ENCODE data around the gene PTPN18. TPM values are rescaled to one million over a fixed set of nuclear protein-coding genes. Genes with fewer than 3 reads are reported as not detected.
"Not testable (repeated sequence)": the region's sequence is repeated elsewhere in the genome, so short reads cannot be mapped to it uniquely, and the experiment has no call there.

PTPN18 gene
- total RNA-seq, 1 experiment from 2014 or later: 229 TPM

DNA sequence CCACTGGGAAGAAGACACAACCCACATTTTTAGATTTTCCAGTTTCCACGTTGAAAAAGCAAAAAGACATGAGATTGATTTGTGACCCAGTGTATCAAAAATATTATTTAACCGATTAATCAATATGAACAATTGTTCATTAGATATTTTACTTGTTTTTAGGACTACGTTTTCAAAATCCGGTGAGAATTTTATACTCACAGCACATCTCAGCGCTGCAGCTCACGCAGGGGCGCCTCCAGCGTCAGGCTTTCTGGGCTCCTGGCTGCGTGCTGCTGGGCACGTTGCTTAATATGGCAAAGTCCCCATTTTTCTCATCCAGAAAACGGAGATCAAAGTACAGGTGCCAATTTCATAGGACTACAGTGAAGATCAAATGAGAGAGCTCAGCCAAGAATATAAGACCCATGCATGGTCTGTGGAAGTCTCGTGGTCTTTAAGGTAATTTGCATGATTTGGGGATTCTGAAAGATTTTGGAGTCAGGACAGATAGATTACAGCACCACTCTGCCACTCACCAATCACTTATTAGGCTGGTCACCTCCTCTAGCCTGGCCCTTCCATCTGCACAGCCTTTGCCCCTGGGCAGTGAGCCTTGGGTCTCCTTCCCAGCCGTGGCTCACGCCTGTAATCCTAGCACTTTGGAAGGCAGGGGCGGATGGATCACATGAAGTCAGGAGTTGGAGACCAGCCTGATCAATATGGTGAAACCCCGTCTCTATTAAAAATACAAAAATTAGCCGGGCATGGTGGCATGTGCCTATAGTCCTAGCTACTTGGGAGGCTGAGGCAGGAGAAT, 36.2 kb downstream of the PTPN18 start:
- H3K27me3 ChIP-seq (ENCODE audit: low read length): no peaks in the 10 kb centered on the region
- DNase-seq: peak; percentile 56
- no peaks in the 10 kb centered on the region for H3K9me3 ChIP-seq (ENCODE audit: low read length)
- peak overlapping the region; percentile 98 for H3K27ac ChIP-seq (ENCODE audit: low read length)
- H3K79me2 ChIP-seq (ENCODE audit: low read length): no peaks in the 10 kb centered on the region
- H3K9me2 ChIP-seq (replicated peaks; ENCODE audit: insufficient read depth, low read length): no peaks in the 10 kb centered on the region
- peak overlapping the region; percentile 92 for H3K9ac ChIP-seq (ENCODE audit: low read length)
- H3K4me1 ChIP-seq (ENCODE audit: low read length): peaks cover 52% of the 10 kb centered on the region
- peak overlapping the region; percentile 72 for H3K4me3 ChIP-seq (ENCODE audit: low read length)
- no peaks in the 10 kb centered on the region for H3K36me3 ChIP-seq (ENCODE audit: insufficient read depth, low read length)
- H4K20me1 ChIP-seq (ENCODE audit: insufficient read depth, low read depth, low read length): no peaks in the 10 kb centered on the region
- peak overlapping the region; percentile 22 for H2AFZ ChIP-seq (ENCODE audit: low read length)
- H3K4me2 ChIP-seq (ENCODE audit: low read depth, low read length, poor library complexity, severe bottlenecking): peak overlapping the region; percentile 88

DNA sequence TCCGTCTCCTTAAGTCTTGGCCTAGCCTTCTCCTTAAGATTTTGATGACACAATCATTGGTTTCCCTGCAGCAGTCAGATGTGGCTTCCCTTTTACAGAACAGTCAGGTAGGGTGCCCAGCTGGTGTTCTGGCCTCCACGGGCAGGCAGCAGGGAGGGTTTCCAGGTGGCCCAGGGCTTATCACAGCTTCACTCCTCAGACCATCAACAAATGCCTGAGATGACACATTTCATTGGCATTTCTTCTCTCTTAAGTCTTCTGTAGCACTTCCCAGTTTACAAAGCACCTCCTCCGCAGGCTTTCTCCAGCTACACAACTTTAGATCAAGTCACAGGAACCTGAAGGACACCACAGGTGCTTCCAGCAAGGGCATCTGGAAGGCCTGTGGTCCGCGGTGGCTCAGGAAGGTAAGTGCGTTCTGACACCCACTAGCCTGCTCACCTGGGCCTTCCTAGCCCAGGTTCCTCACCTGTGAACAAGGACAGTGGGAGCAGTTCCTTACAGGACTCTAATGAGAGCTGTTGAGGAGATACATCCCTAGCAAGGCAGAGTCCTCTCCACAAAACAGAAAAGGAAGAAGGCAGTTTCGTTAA, 37.6 kb downstream of the PTPN18 start:
- no peak overlapping the region for H3K4me3 ChIP-seq (ENCODE audit: low read length)
- no peak overlapping the region for H3K27ac ChIP-seq (ENCODE audit: low read length)
- no peaks in the 10 kb centered on the region for H3K79me2 ChIP-seq (ENCODE audit: low read length)
- no peak overlapping the region for H2AFZ ChIP-seq (ENCODE audit: low read length)
- peak; percentile 37 for DNase-seq
- no peaks in the 10 kb centered on the region for H3K27me3 ChIP-seq (ENCODE audit: low read length)
- H3K4me2 ChIP-seq (ENCODE audit: low read depth, low read length, poor library complexity, severe bottlenecking): no peak overlapping the region
- peaks cover 38% of the 10 kb centered on the region for H3K4me1 ChIP-seq (ENCODE audit: low read length)
- no peaks in the 10 kb centered on the region for H3K9me2 ChIP-seq (replicated peaks; ENCODE audit: insufficient read depth, low read length)
- no peaks in the 10 kb centered on the region for H3K36me3 ChIP-seq (ENCODE audit: insufficient read depth, low read length)
- no peaks in the 10 kb centered on the region for H3K9me3 ChIP-seq (ENCODE audit: low read length)
- no peaks in the 10 kb centered on the region for H4K20me1 ChIP-seq (ENCODE audit: insufficient read depth, low read depth, low read length)
- H3K9ac ChIP-seq (ENCODE audit: low read length): no peak overlapping the region

DNA sequence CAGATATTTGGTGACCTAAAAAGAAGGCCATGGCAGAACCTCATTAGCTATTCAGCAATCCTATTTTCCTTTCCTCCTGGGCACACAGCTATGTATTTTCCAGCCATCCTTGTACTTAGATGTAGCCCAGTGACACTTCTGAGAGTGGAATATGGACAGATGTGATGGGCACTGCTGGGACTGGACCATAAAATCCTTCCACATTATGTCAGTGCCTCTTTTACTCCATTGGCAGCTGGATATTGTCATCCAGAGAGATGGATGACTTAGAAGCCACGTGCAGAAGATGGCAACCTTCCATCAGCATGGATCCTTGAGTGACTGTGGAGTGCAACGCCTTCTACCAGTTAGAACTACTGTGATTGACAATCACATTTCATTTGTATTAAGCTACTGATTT, 50.4 kb downstream of the PTPN18 start:
- not testable (repeated sequence) for H3K9me3 ChIP-seq (ENCODE audit: low read length); H3K4me3 ChIP-seq (ENCODE audit: low read length); H3K27ac ChIP-seq (ENCODE audit: low read length); H3K36me3 ChIP-seq (ENCODE audit: insufficient read depth, low read length); H3K9ac ChIP-seq (ENCODE audit: low read length); H2AFZ ChIP-seq (ENCODE audit: low read length); H3K9me2 ChIP-seq (replicated peaks; ENCODE audit: insufficient read depth, low read length); H4K20me1 ChIP-seq (ENCODE audit: insufficient read depth, low read depth, low read length); H3K27me3 ChIP-seq (ENCODE audit: low read length); H3K4me1 ChIP-seq (ENCODE audit: low read length); H3K79me2 ChIP-seq (ENCODE audit: low read length); DNase-seq; H3K4me2 ChIP-seq (ENCODE audit: low read depth, low read length, poor library complexity, severe bottlenecking)

DNA sequence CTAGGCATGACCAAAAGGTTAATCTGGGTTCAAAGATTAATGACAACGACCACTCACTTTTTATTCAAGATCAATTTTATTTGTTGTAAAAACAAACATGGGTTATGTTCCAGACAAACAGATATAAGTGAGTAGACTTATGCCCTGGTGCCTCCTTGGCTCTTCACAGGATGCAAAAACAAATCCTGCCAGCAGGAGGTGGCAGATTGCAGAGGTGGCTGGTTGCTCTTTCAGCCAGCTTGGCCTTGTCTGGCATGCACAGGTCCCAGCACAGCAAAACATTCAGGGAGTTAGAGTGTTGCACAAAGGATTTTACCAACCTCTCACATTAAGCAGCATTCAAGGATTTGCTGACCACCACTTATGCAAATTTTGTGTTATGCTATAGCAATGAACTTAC, 60.8 kb downstream of the PTPN18 start:
- H3K27me3 ChIP-seq (ENCODE audit: low read length); DNase-seq; H3K4me1 ChIP-seq (ENCODE audit: low read length); H3K9me2 ChIP-seq (replicated peaks; ENCODE audit: insufficient read depth, low read length); H3K27ac ChIP-seq (ENCODE audit: low read length); H3K9ac ChIP-seq (ENCODE audit: low read length); H3K36me3 ChIP-seq (ENCODE audit: insufficient read depth, low read length); H3K9me3 ChIP-seq (ENCODE audit: low read length); H3K4me3 ChIP-seq (ENCODE audit: low read length); H3K79me2 ChIP-seq (ENCODE audit: low read length); H3K4me2 ChIP-seq (ENCODE audit: low read depth, low read length, poor library complexity, severe bottlenecking); H4K20me1 ChIP-seq (ENCODE audit: insufficient read depth, low read depth, low read length); H2AFZ ChIP-seq (ENCODE audit: low read length): not testable (repeated sequence)

DNA sequence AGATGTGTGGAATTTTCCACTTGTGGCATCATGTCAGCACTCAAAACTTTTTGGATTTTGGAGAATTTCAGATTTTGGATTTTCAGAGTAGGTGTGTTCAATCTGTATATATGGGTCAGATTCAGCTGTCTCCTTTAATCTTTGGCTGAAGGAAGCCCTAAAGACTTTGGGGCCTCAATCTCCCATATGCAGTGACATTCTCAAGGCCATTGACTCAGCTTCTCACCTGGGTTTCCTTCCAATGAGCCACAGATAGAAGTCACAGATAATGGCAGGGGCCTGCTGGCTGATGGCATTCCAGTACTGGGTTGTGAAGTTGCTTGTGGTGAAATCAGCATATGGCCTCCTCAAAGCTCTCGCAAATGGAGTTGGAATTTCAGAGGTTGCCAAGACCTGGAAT, 63.0 kb downstream of the PTPN18 start:
- H4K20me1 ChIP-seq (ENCODE audit: insufficient read depth, low read depth, low read length): not testable (repeated sequence)

More for the DNA sequence above, 63.0 kb downstream of the PTPN18 start:
- H3K9me3 ChIP-seq (ENCODE audit: low read length); H3K27me3 ChIP-seq (ENCODE audit: low read length); H3K4me3 ChIP-seq (ENCODE audit: low read length); H3K4me1 ChIP-seq (ENCODE audit: low read length); H3K27ac ChIP-seq (ENCODE audit: low read length); H3K79me2 ChIP-seq (ENCODE audit: low read length); H3K9ac ChIP-seq (ENCODE audit: low read length); H3K36me3 ChIP-seq (ENCODE audit: insufficient read depth, low read length); H3K9me2 ChIP-seq (replicated peaks; ENCODE audit: insufficient read depth, low read length); H2AFZ ChIP-seq (ENCODE audit: low read length); H3K4me2 ChIP-seq (ENCODE audit: low read depth, low read length, poor library complexity, severe bottlenecking): not testable (repeated sequence)
- DNase-seq: peak; percentile 23

Small RNA genes within 50 kb of the gene (small RNA-seq; reads per million reads assigned to genes)
- gene AC132479.1: not detected

Other genes starting within 250 kb of the PTPN18 start
- gene POTEF, start 226.8 kb upstream of the PTPN18 start, total RNA-seq (2014; rRNA removed; shearing (Covaris generic); ENCODE audit: low replicate concordance): 0.07 TPM in 1 of 2 replicates, not detected in the other
- gene CCDC74B, start 210.9 kb upstream of the PTPN18 start, total RNA-seq (2014; rRNA removed; shearing (Covaris generic); ENCODE audit: low replicate concordance): 11.9 and 45.0 TPM in 2 replicates
- gene SMPD4, start 174.5 kb upstream of the PTPN18 start, total RNA-seq (2014; rRNA removed; shearing (Covaris generic); ENCODE audit: low replicate concordance): 24.3 and 32.5 TPM in 2 replicates
- gene MZT2B, start 173.8 kb upstream of the PTPN18 start, total RNA-seq (2014; rRNA removed; shearing (Covaris generic); ENCODE audit: low replicate concordance): 190 and 395 TPM in 2 replicates
- not detected in 2 replicates for gene TUBA3E, start 157.6 kb upstream of the PTPN18 start, total RNA-seq (2014; rRNA removed; shearing (Covaris generic); ENCODE audit: low replicate concordance)
- gene IMP4, start 13.2 kb upstream of the PTPN18 start, total RNA-seq (2014; rRNA removed; shearing (Covaris generic); ENCODE audit: low replicate concordance): 233 and 379 TPM in 2 replicates
- gene POTEI, start 153.3 kb downstream of the PTPN18 start, total RNA-seq (2014; rRNA removed; shearing (Covaris generic); ENCODE audit: low replicate concordance): 0.87 TPM in 1 of 2 replicates, not detected in the other
- gene CFC1B, start 165.2 kb downstream of the PTPN18 start, total RNA-seq (2014; rRNA removed; shearing (Covaris generic); ENCODE audit: low replicate concordance): not detected in 2 replicates
- not detected in 2 replicates for gene CFC1, start 243.5 kb downstream of the PTPN18 start, total RNA-seq (2014; rRNA removed; shearing (Covaris generic); ENCODE audit: low replicate concordance)

Data from Karpas-422 (cell line).